ENCODE measurements around the gene YWHAQ. TPM values are rescaled to one million over a fixed set of nuclear protein-coding genes. Genes with fewer than 3 reads are reported as not detected.

The YWHAQ gene
- total RNA-seq, 1 experiment from 2014 or later = 307 TPM

- Mint-ChIP-seq H3K4me1 (ENCODE audit: low read depth, unreplicated experiment) (peaks cover 41% of the 10 kb centered on the region), H3K36me3 (ENCODE audit: insufficient read depth, unreplicated experiment) (peaks cover 60% of the 10 kb centered on the region), H3K27ac (ENCODE audit: unreplicated experiment) (peak overlapping the region; percentile 95), H3K9me3 (ENCODE audit: low read depth, unreplicated experiment) (no peaks in the 10 kb centered on the region), H3K27me3 (ENCODE audit: unreplicated experiment) (no peaks in the 10 kb centered on the region), H3K4me3 (ENCODE audit: low read depth, unreplicated experiment) (peak overlapping the region; percentile 87)
- TF ChIP-seq CTCF (IDR thresholded peaks at IDR 0.05; ENCODE audit: unreplicated experiment) = no peak
- intact Hi-C loops (cut with micrococcal nuclease; ENCODE audit: unreplicated experiment) = no loop called here
- no peak for DNase-seq
- CTCF ChIA-PET = interaction anchor here (0.7 to 1.2 kb wide), 2 partner anchors 15 to 139 kb away, joined by 4 read pairs; no protein-coding TSS in a partner anchor
- no TSS peak for BruUV-seq (replicated peaks)
These were observed 689 bp upstream of the YWHAQ start for GRCh38 chr2:9631553-9631819.

- H3K27me3 Mint-ChIP-seq (ENCODE audit: unreplicated experiment) = no peaks in the 10 kb centered on the region
- peaks cover 67% of the 10 kb centered on the region for H3K36me3 Mint-ChIP-seq (ENCODE audit: insufficient read depth, unreplicated experiment)
- no TSS peak for BruUV-seq (replicated peaks)
- H3K27ac Mint-ChIP-seq (ENCODE audit: unreplicated experiment) = peak overlapping the region; percentile 95
- TF ChIP-seq CTCF (IDR thresholded peaks at IDR 0.05; ENCODE audit: unreplicated experiment) = no peak
- H3K9me3 Mint-ChIP-seq (ENCODE audit: low read depth, unreplicated experiment) = no peaks in the 10 kb centered on the region
- intact Hi-C loops (cut with micrococcal nuclease; ENCODE audit: unreplicated experiment) = no loop called here
- H3K4me1 Mint-ChIP-seq (ENCODE audit: low read depth, unreplicated experiment) = peaks cover 48% of the 10 kb centered on the region
- CTCF ChIA-PET = interaction anchor here (0.5 to 1.3 kb wide), 8 partner anchors 8 to 140 kb away, joined by 3 to 5 read pairs (median 4); no protein-coding TSS in a partner anchor
- peak; percentile 78 for DNase-seq
- peak overlapping the region; percentile 87 for H3K4me3 Mint-ChIP-seq (ENCODE audit: low read depth, unreplicated experiment)
These were observed 571 bp downstream of the YWHAQ start for GRCh38 chr2:9630117-9630735.

GRCh38 chr2:9629222-9630116 lies 1.3 kb downstream of the YWHAQ start:
- no peak for TF ChIP-seq CTCF (IDR thresholded peaks at IDR 0.05; ENCODE audit: unreplicated experiment)
- Mint-ChIP-seq H3K9me3 (ENCODE audit: low read depth, unreplicated experiment) (no peaks in the 10 kb centered on the region), H3K4me3 (ENCODE audit: low read depth, unreplicated experiment) (peak overlapping the region; percentile 87), H3K27me3 (ENCODE audit: unreplicated experiment) (no peaks in the 10 kb centered on the region), H3K4me1 (ENCODE audit: low read depth, unreplicated experiment) (peaks cover 50% of the 10 kb centered on the region), H3K36me3 (ENCODE audit: insufficient read depth, unreplicated experiment) (peaks cover 72% of the 10 kb centered on the region), H3K27ac (ENCODE audit: unreplicated experiment) (peak overlapping the region; percentile 38)
- CTCF ChIA-PET = interaction anchor here (1.0 to 1.3 kb wide), 3 partner anchors 9 to 141 kb away, joined by 3 to 4 read pairs (median 3); no protein-coding TSS in a partner anchor
- intact Hi-C loops (cut with micrococcal nuclease; ENCODE audit: unreplicated experiment) = no loop called here
- TSS peak; percentile 40 for BruUV-seq (replicated peaks)
- DNase-seq = no peak

- CTCF ChIA-PET = no interaction called here
- Mint-ChIP-seq H3K4me1 (ENCODE audit: low read depth, unreplicated experiment) (peaks cover 56% of the 10 kb centered on the region), H3K9me3 (ENCODE audit: low read depth, unreplicated experiment) (no peaks in the 10 kb centered on the region), H3K4me3 (ENCODE audit: low read depth, unreplicated experiment) (peak overlapping the region; percentile 87), H3K27me3 (ENCODE audit: unreplicated experiment) (no peaks in the 10 kb centered on the region), H3K27ac (ENCODE audit: unreplicated experiment) (peak overlapping the region; percentile 74), H3K36me3 (ENCODE audit: insufficient read depth, unreplicated experiment) (peaks cover 76% of the 10 kb centered on the region)
- BruUV-seq (replicated peaks) = no TSS peak
- DNase-seq = no peak
- no peak for TF ChIP-seq CTCF (IDR thresholded peaks at IDR 0.05; ENCODE audit: unreplicated experiment)
- intact Hi-C loops (cut with micrococcal nuclease; ENCODE audit: unreplicated experiment) = no loop called here
These were observed 3.5 kb downstream of the YWHAQ start for GRCh38 chr2:9627310-9627709.
